Uterus (tissue), 2 donors: ENCODE data around the gene PCED1B.

Experiments
- POLR2A ChIP-seq, 2 donors: fragments of 450-650 bp; IDR thresholded peaks; one replicate each; pipeline ENCODE4 v1.6.1; 2016; ENCODE audit warnings: antibody characterized with exemption in 2 of 2, mild to moderate bottlenecking in 1 of 2, moderate library complexity in 1 of 2
- TF ChIP-seq, protein P1 (sequence below), 4 experiments: fragments of 200-600 bp in 2 of 4; fragments of 450-650 bp in 2 of 4; sonication (generic) in 2 of 4; IDR thresholded peaks; one replicate each; pipeline ENCODE4 v1.5.1; 2016 to 2019; ENCODE audit warnings: antibody characterized with exemption in 4 of 4, mild to moderate bottlenecking in 2 of 4, moderate library complexity in 1 of 4

GRCh38 chr12:47178014-47178413 lies 98.6 kb downstream of the PCED1B start:
- TF ChIP-seq, protein P1, sequence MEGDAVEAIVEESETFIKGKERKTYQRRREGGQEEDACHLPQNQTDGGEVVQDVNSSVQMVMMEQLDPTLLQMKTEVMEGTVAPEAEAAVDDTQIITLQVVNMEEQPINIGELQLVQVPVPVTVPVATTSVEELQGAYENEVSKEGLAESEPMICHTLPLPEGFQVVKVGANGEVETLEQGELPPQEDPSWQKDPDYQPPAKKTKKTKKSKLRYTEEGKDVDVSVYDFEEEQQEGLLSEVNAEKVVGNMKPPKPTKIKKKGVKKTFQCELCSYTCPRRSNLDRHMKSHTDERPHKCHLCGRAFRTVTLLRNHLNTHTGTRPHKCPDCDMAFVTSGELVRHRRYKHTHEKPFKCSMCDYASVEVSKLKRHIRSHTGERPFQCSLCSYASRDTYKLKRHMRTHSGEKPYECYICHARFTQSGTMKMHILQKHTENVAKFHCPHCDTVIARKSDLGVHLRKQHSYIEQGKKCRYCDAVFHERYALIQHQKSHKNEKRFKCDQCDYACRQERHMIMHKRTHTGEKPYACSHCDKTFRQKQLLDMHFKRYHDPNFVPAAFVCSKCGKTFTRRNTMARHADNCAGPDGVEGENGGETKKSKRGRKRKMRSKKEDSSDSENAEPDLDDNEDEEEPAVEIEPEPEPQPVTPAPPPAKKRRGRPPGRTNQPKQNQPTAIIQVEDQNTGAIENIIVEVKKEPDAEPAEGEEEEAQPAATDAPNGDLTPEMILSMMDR (IDR thresholded peaks at IDR 0.05): no peak
- TF ChIP-seq POLR2A (IDR thresholded peaks at IDR 0.05): no peak
